H1 (cell line): Measurements from ENCODE around the gene RUNX1.

Source experiments
- ASH2L ChIP-seq: fragments of 200-600, 300-600 bp; sonication (generic); IDR thresholded peaks from one replicate; pipeline ENCODE4 v1.7.1; 2017; ENCODE audit warnings: low read length
- EZH2 ChIP-seq: fragments of 200-600 bp; sonication (generic); IDR thresholded peaks from 2 replicates; pipeline ENCODE4 v1.7.1; 2012; ENCODE audit warnings: low read depth, mild to moderate bottlenecking, moderate library complexity, low read length, inconsistent platforms; ENCODE audit not compliant: severe bottlenecking
- POLR2A ChIP-seq, 2 experiments: IDR thresholded peaks; 1 replicate in 1 of 2; 2 replicates in 1 of 2; pipeline ENCODE4 v1.6.1; 2011; ENCODE audit warnings: low read depth in 2 of 2, low read length in 2 of 2, mild to moderate bottlenecking in 2 of 2; ENCODE audit errors: control extremely low read depth in 1 of 2
- TF ChIP-seq, protein P1 (sequence below), 3 experiments: IDR thresholded peaks; 1 replicate in 2 of 3; 2 replicates in 1 of 3; pipeline versions ENCODE4 v1.5.1 to v1.6.1; 2011; ENCODE audit warnings: low read length in 3 of 3, mild to moderate bottlenecking in 3 of 3, inconsistent platforms in 2 of 3, low read depth in 1 of 3, moderate library complexity in 1 of 3; ENCODE audit not compliant: insufficient read depth in 1 of 3; ENCODE audit errors: control extremely low read depth in 1 of 3
- TF ChIP-seq, protein P2 (sequence below): IDR thresholded peaks from 2 replicates; pipeline ENCODE4 v1.6.1; 2012; ENCODE audit warnings: inconsistent platforms

DNA sequence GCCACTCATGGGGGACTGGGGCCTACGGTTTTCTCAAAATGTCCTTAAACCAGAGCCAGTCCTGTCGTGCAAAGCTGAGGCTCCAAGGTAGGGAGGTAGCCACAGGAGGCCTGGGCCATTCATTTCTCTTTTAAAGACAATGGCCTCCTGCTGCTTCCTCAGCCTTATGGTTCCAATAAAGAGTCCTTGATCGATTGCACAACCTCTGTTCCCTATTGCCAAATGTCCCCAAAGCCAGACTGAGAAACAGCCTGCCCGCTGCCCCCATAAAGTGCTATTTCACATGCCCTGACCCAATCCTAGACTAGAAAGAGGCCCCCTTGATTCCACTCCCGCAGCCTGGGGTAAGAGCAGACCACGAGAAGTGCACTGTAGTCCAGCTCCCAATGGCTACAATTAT is 213.6 kb downstream of the RUNX1 start:
- TF ChIP-seq, protein P1, sequence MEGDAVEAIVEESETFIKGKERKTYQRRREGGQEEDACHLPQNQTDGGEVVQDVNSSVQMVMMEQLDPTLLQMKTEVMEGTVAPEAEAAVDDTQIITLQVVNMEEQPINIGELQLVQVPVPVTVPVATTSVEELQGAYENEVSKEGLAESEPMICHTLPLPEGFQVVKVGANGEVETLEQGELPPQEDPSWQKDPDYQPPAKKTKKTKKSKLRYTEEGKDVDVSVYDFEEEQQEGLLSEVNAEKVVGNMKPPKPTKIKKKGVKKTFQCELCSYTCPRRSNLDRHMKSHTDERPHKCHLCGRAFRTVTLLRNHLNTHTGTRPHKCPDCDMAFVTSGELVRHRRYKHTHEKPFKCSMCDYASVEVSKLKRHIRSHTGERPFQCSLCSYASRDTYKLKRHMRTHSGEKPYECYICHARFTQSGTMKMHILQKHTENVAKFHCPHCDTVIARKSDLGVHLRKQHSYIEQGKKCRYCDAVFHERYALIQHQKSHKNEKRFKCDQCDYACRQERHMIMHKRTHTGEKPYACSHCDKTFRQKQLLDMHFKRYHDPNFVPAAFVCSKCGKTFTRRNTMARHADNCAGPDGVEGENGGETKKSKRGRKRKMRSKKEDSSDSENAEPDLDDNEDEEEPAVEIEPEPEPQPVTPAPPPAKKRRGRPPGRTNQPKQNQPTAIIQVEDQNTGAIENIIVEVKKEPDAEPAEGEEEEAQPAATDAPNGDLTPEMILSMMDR (IDR thresholded peaks at IDR 0.05; ENCODE audit: control extremely low read depth in 1 of 3, insufficient read depth in 1 of 3, low read depth in 1 of 3, low read length in 3 of 3) = no peak
- TF ChIP-seq POLR2A (IDR thresholded peaks at IDR 0.05; ENCODE audit: control extremely low read depth in 1 of 2, low read depth in 2 of 2, low read length in 2 of 2) (no peak), ASH2L (no peak), EZH2 (no peak)
- TF ChIP-seq, protein P2, sequence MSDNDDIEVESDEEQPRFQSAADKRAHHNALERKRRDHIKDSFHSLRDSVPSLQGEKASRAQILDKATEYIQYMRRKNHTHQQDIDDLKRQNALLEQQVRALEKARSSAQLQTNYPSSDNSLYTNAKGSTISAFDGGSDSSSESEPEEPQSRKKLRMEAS = no peak
